ENCODE results near the gene PKNOX2.

GRCh38 chr11:125425601-125426000, 261.1 kb downstream of the PKNOX2 start:
- TF ChIP-seq CTCF (IDR thresholded peaks at IDR 0.05; ENCODE audit: low read depth, low read length) (no peak), EZH2phosphoT487 (IDR thresholded peaks at IDR 0.05; ENCODE audit: low read depth) (no peak)
